Glutamatergic neuron (in vitro differentiated cells): ENCODE measurements around the gene RPS18. TPM values are rescaled to one million over a fixed set of nuclear protein-coding genes. Genes with fewer than 3 reads are reported as not detected.
A peak's percentile ranks its signal among the peaks of the same experiment; 100 is the strongest.

Experiments used
- DNase-seq: peaks from one replicate; pipeline ENCODE4 v3.0.0; 2022
- H3K27ac Mint-ChIP-seq: one replicate; pipeline ENCODE4 v1.8.0; 2020; ENCODE audit warnings: mild to moderate bottlenecking, mixed read lengths, inconsistent platforms; ENCODE audit not compliant: unreplicated experiment
- H3K27me3 Mint-ChIP-seq: one replicate; pipeline ENCODE4 v1.8.0; 2020; ENCODE audit warnings: mild to moderate bottlenecking, moderate library complexity, mixed read lengths, inconsistent platforms; ENCODE audit not compliant: unreplicated experiment
- H3K36me3 Mint-ChIP-seq: one replicate; pipeline ENCODE4 v1.8.0; 2020; ENCODE audit warnings: mild to moderate bottlenecking, mixed read lengths, inconsistent platforms; ENCODE audit not compliant: unreplicated experiment
- H3K4me1 Mint-ChIP-seq: one replicate; pipeline ENCODE4 v1.8.0; 2020; ENCODE audit warnings: mild to moderate bottlenecking, low read depth, mixed read lengths, inconsistent platforms; ENCODE audit not compliant: unreplicated experiment
- H3K4me3 Mint-ChIP-seq: one replicate; pipeline ENCODE4 v1.8.0; 2020; ENCODE audit warnings: mild to moderate bottlenecking, mixed read lengths, inconsistent platforms; ENCODE audit not compliant: unreplicated experiment
- H3K9me3 Mint-ChIP-seq: one replicate; pipeline ENCODE4 v1.8.0; 2020; ENCODE audit warnings: mild to moderate bottlenecking, moderate library complexity, mixed read lengths, inconsistent platforms; ENCODE audit not compliant: unreplicated experiment
- CTCF ChIP-seq: fragments of 200-600 bp; sonication (generic); IDR thresholded peaks from one replicate; pipeline ENCODE4 v1.5.0; 2021; ENCODE audit not compliant: partially characterized antibody, unreplicated experiment
- total RNA-seq: library from RNA; stranded (reverse); fragmentation: NEBNext Ultra II Directional; extraction: Animal tissue kit (Norgen Biotek cat#: 25700); gene quantifications from one replicate; pipeline ENCODE4 v1.2.1, GENCODE V29; 2021; ENCODE audit not compliant: unreplicated experiment

The RPS18 gene
- total RNA-seq, 1 donor from 2014 or later, result 1,024 TPM

- Mint-ChIP-seq H3K4me1 (no peaks in the 10 kb centered on the region), H3K4me3 (peak overlapping the region; percentile 74), H3K36me3 (no peaks in the 10 kb centered on the region), H3K27ac (no peak overlapping the region), H3K27me3 (peaks cover 9% of the 10 kb centered on the region), H3K9me3 (peaks cover 5% of the 10 kb centered on the region)
- TF ChIP-seq CTCF, result no peak
- peak; percentile 52 for DNase-seq
These were observed 25.6 kb downstream of the RPS18 start for GRCh38 chr6:33297406-33297955.

GRCh38 chr6:33297956-33298772, 26.3 kb downstream of the RPS18 start:
- Mint-ChIP-seq H3K27ac (peak overlapping the region; percentile 92), H3K27me3 (peaks cover 9% of the 10 kb centered on the region), H3K4me3 (peak overlapping the region; percentile 98), H3K36me3 (no peaks in the 10 kb centered on the region), H3K9me3 (peaks cover 5% of the 10 kb centered on the region), H3K4me1 (no peaks in the 10 kb centered on the region)
- peak; percentile 16 for TF ChIP-seq CTCF
- peak; percentile 45 for DNase-seq

GRCh38 chr6:33298773-33299236, 26.9 kb downstream of the RPS18 start, which contains the start of gene RGL2:
TSS of gene RGL2 (minus strand) at chr6:33298942. CDS start at chr6:33298610, 332 bp downstream.
- Mint-ChIP-seq H3K4me3 (peak within 1 kb of the TSS; percentile 98), H3K27me3 (peaks cover 9% of the 10 kb centered on the region), H3K27ac (peak within 1 kb of the TSS; percentile 92), H3K9me3 (peaks cover 5% of the 10 kb centered on the region), H3K36me3 (no peaks in the 10 kb centered on the region), H3K4me1 (no peaks in the 10 kb centered on the region)
- DNase-seq, result peak; percentile 41
- no peak for TF ChIP-seq CTCF

- Mint-ChIP-seq H3K36me3 (no peaks in the 10 kb centered on the region), H3K9me3 (peaks cover 5% of the 10 kb centered on the region), H3K27me3 (peaks cover 8% of the 10 kb centered on the region), H3K4me1 (no peaks in the 10 kb centered on the region), H3K4me3 (peak overlapping the region; percentile 98), H3K27ac (peak overlapping the region; percentile 91)
- DNase-seq, result peak; percentile 94
- peak; percentile 78 for TF ChIP-seq CTCF
These were observed 27.5 kb downstream of the RPS18 start for GRCh38 chr6:33299237-33299944.

GRCh38 chr6:33301877-33302276, 30.0 kb downstream of the RPS18 start:
- no peak overlapping the region for H3K27ac Mint-ChIP-seq

More at GRCh38 chr6:33301877-33302276, 30.0 kb downstream of the RPS18 start:
- DNase-seq, result no peak
- peaks cover 5% of the 10 kb centered on the region for H3K9me3 Mint-ChIP-seq
- peaks cover 3% of the 10 kb centered on the region for H3K27me3 Mint-ChIP-seq
- H3K4me1 Mint-ChIP-seq, result no peaks in the 10 kb centered on the region
- no peak for TF ChIP-seq CTCF
- no peak overlapping the region for H3K4me3 Mint-ChIP-seq
- H3K36me3 Mint-ChIP-seq, result no peaks in the 10 kb centered on the region
